Measurements from ENCODE around the gene ANGEL1. TPM values are rescaled to one million over a fixed set of nuclear protein-coding genes. Genes with fewer than 3 reads are reported as not detected.

Gene ANGEL1
- total RNA-seq, 1 donor from 2014 or later: 38.8 TPM

GRCh38 chr14:76771437-76771980 is 41.2 kb downstream of the ANGEL1 start:
- H3K4me3 Mint-ChIP-seq: no peak overlapping the region
- H3K27me3 Mint-ChIP-seq (ENCODE audit: low read depth): no peaks in the 10 kb centered on the region
- peaks cover 7% of the 10 kb centered on the region for H3K36me3 Mint-ChIP-seq (ENCODE audit: low read depth)
- no peak for DNase-seq (ENCODE audit: low read depth, low spot score)
- peaks cover 48% of the 10 kb centered on the region for H3K4me1 Mint-ChIP-seq
- TF ChIP-seq CTCF (conservative IDR thresholded peaks at IDR 0.05): no peak
- no peak overlapping the region for H3K27ac Mint-ChIP-seq (ENCODE audit: unreplicated experiment)
- no peaks in the 10 kb centered on the region for H3K9me3 Mint-ChIP-seq

- H3K27me3 Mint-ChIP-seq (ENCODE audit: low read depth): no peaks in the 10 kb centered on the region
- H3K4me3 Mint-ChIP-seq: no peak overlapping the region
- peaks cover 47% of the 10 kb centered on the region for H3K4me1 Mint-ChIP-seq
- no peak for TF ChIP-seq CTCF (conservative IDR thresholded peaks at IDR 0.05)
- no peak for DNase-seq (ENCODE audit: low read depth, low spot score)
- H3K9me3 Mint-ChIP-seq: no peaks in the 10 kb centered on the region
- H3K36me3 Mint-ChIP-seq (ENCODE audit: low read depth): peaks cover 6% of the 10 kb centered on the region
- H3K27ac Mint-ChIP-seq (ENCODE audit: unreplicated experiment): no peak overlapping the region
These were observed 41.9 kb downstream of the ANGEL1 start for GRCh38 chr14:76770521-76771436.

- Mint-ChIP-seq H3K27ac (ENCODE audit: unreplicated experiment) (no peak overlapping the region), H3K4me1 (peaks cover 50% of the 10 kb centered on the region), H3K27me3 (ENCODE audit: low read depth) (no peaks in the 10 kb centered on the region), H3K4me3 (peak overlapping the region; percentile 15), H3K36me3 (ENCODE audit: low read depth) (peaks cover 3% of the 10 kb centered on the region), H3K9me3 (no peaks in the 10 kb centered on the region)
- no peak for TF ChIP-seq CTCF (conservative IDR thresholded peaks at IDR 0.05)
- DNase-seq (ENCODE audit: low read depth, low spot score): no peak
These were observed 42.9 kb downstream of the ANGEL1 start for GRCh38 chr14:76769636-76770292.

- Mint-ChIP-seq H3K9me3 (no peaks in the 10 kb centered on the region), H3K4me3 (peak overlapping the region; percentile 15), H3K27me3 (ENCODE audit: low read depth) (no peaks in the 10 kb centered on the region), H3K36me3 (ENCODE audit: low read depth) (peaks cover 3% of the 10 kb centered on the region), H3K4me1 (peaks cover 56% of the 10 kb centered on the region), H3K27ac (ENCODE audit: unreplicated experiment) (peak overlapping the region; percentile 86)
- no peak for TF ChIP-seq CTCF (conservative IDR thresholded peaks at IDR 0.05)
- DNase-seq (ENCODE audit: low read depth, low spot score): no peak
These were observed 43.8 kb downstream of the ANGEL1 start for GRCh38 chr14:76768671-76769500.
